LoVo (cell line): Measurements from ENCODE around the gene P3H3.
"Not testable (repeated sequence)": the region's sequence is repeated elsewhere in the genome, so short reads cannot be mapped to it uniquely, and the experiment has no call there.

Experiments used
- DNase-seq: peaks from one replicate; pipeline ENCODE4 v3.0.0-alpha.2; 2016; ENCODE audit warnings: low spot score

P3H3 gene

DNA sequence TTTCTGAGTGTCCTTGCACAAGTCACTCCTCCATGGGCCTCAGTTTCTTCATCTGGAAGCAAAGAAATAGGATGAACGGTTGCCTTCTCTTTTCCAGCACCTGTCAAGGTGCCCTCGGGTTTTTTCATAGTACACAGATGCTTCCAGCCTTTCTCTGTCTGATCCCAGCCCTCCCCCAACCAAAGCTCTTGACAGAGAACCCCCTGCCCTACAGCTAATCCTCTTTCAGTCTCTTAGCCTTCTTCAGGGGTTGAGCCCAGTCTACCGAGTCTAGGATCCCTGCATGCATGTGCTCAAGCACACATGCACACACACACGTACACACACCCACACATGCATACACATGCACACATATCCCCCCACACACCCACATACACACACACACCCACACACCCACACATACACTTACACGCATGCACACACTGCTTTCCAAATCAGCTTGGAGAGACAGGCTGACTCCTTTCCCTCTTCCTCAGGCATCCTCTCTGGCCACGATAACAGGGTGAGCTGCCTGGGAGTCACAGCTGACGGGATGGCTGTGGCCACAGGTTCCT is 18.2 kb downstream of the P3H3 start:
- DNase-seq, result no peak

- no peak for DNase-seq
These were observed 19.5 kb downstream of the P3H3 start for GRCh38 chr12:6847676-6848075.

DNA sequence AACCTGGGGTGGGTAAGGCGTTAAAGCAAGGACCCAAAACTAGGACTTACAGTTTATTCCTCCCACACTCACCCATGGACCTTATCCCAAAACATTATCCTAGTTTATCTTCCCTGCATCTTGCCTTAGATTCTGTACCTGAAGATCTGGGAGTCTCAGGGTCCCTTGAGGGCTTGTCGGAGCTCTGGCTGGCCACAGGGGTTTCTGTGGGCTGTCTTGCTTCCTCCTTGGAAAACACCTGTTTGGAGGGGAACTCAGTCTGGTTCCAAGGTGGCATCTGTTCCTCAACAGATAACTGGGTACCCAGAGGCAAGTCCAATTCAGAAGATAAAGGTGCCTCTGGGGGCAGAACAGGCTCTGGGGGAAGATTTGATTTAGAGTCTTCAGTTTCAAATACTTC is 21.2 kb downstream of the P3H3 start:
- no peak for DNase-seq

GRCh38 chr12:6849976-6850560 is 21.9 kb downstream of the P3H3 start:
- DNase-seq, result no peak

DNA sequence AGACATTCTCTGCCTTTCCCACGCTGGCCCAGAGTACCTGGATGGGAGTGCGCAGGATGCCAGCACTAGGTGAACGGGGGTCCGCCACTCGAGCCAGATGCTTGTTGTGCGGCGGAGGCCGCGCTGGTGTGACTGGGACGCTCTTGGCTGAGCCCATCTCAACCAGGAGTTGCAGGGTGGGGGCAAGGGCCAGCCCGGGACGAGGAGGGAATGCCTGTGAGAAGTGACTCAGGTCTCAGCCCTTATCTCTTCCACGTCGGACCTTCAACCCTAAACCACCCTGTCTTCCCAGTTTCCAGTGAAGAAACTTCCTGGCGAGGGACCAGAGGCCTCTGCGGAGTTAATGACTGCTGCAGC is 22.6 kb downstream of the P3H3 start:
- DNase-seq, result no peak

- peak; percentile 100 for DNase-seq
These were observed 23.1 kb downstream of the P3H3 start, which contains the start of gene CDCA3 for GRCh38 chr12:6851153-6851920. Gene CDCA3 (minus strand): TSS chr12:6851286. CDS start chr12:6850952, 334 bp downstream.

DNA sequence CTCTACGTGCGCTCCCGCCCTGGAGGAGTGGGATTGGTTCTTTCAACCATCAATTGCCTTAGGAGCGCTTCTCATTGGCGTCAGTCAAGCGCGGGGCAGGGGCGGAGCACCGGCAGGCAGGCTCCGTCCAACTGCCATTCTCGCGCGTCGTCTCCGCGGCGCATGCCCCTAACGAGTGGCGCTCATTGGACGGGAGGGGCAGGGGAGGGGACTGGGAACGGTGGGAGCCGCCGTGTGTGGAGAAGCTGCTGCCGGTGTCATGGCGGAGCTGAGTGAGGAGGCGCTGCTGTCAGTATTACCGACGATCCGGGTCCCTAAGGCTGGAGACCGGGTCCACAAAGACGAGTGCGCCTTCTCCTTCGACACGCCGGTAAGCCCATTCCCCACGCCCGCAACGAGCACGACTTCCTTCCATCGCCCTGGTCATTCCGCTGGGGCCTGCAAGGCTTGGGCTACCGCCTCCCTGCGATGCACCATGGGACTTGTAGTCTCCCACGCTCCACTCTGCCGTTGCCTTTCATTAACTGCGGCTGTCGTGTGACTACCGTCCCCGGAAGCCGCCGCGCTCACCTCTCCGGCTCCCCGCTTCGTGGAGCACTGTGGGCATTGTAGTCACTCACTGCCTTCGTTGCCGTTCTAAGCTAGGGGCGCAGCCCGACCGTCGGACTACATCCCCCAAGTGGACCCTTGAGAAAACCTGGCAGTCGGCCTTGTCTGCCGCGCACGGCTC is 23.9 kb downstream of the P3H3 start, which contains the start of gene USP5:
USP5 (plus strand) TSS at position 230 of the 730 bp plus-strand sequence; CDS start at position 260, 30 bp downstream.
- DNase-seq, result peak; percentile 100

GRCh38 chr12:6852651-6853354 is 24.6 kb downstream of the P3H3 start:
- peak; percentile 37 for DNase-seq

DNA sequence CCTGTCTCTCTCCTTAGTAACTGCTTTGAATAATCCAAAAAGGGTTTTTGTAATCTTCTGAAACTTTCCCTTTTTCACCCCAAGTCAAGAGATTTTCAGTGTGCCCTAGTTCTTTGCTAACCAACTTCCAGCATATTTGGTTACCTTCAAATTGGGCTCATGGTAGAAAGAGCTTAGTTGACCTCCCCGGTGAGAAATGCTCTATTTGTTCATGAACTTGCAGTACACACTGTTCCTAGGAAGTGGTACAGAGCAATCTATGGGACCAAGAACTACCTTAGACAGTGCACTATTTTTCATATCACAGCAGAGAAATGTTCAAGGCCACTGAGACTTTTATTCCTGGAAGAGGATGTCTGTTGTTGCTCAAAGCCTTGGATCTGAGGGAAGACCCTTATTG is 25.4 kb downstream of the P3H3 start:
- no peak for DNase-seq

DNA sequence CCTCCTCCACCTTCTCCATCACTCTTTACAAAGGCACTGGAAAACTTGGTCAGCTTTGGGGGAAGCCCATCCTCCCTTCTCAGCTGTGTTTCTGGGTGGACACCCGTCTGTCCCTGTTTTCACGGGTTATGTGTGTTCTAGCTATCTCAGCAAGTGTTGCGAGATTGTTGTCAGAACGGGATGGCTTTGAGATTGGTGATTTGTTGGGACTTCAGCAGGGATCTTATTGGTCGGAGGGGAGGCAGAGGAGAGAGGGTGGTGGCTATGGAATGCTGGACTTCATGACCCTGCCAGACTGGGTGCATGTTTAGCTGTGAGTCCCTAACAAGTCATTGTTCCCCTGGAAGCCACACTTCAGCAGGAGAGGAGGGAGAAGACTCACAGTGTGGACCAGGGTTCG is 25.8 kb downstream of the P3H3 start:
- no peak for DNase-seq

DNA sequence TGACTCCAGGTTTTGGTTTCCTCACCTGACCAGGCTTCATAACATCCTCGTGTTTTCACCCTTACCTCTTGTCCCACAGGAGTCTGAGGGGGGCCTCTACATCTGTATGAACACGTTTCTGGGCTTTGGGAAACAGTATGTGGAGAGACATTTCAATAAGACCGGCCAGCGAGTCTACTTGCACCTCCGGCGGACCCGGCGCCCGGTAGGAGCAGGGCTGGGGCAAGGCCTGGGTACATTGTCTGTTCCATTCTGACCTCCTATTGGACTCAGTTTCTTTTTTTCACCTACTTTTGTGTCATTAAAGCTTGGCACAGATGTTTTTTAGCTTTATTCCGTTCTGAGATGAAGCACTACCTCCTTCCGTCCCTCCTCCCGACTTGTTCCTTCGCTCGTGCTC is 27.1 kb downstream of the P3H3 start:
- DNase-seq, result no peak

DNA sequence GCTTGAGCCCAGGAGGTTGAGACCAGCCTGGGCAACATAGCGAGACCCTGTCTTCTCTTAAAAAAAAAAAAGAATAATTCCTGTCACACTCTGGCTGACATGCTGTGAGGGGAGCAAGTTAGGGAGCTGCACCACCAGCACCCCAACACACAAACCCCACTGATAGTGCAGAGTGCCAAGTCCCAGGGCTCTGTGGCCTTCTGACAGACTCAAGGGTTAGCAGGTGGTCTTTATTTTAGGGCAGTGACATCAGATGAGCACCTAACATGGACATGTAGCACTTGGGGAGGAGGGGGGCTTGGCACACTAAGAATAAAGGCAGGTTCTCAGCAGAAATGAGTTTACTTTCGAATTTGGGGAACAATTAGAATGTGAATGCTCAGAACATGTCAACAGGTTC is 30.6 kb downstream of the P3H3 start:
- DNase-seq, result no peak

- DNase-seq, result no peak
These were observed 31.9 kb downstream of the P3H3 start for GRCh38 chr12:6860116-6860515.

- DNase-seq, result no peak
These were observed 32.7 kb downstream of the P3H3 start for GRCh38 chr12:6860942-6861341.

DNA sequence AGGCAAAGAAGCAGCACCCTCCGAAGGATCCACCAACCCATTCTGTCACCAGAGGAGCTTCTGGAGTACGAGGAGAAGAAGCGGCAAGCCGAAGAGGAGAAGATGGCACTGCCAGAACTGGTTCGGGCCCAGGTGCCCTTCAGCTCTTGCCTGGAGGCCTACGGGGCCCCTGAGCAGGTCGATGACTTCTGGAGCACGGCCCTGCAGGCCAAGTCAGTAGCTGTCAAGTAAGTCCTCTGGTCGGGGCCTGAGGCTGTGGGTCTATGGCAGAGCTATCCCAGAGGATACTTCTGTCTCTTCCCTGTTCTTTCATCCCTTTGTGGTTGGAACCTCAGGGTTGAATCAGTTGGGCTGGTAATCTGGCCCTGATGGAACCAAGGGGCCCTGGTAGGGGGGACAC is 33.2 kb downstream of the P3H3 start:
- no peak for DNase-seq

- DNase-seq, result no peak
These were observed 34.8 kb downstream of the P3H3 start for GRCh38 chr12:6863033-6863432.

DNA sequence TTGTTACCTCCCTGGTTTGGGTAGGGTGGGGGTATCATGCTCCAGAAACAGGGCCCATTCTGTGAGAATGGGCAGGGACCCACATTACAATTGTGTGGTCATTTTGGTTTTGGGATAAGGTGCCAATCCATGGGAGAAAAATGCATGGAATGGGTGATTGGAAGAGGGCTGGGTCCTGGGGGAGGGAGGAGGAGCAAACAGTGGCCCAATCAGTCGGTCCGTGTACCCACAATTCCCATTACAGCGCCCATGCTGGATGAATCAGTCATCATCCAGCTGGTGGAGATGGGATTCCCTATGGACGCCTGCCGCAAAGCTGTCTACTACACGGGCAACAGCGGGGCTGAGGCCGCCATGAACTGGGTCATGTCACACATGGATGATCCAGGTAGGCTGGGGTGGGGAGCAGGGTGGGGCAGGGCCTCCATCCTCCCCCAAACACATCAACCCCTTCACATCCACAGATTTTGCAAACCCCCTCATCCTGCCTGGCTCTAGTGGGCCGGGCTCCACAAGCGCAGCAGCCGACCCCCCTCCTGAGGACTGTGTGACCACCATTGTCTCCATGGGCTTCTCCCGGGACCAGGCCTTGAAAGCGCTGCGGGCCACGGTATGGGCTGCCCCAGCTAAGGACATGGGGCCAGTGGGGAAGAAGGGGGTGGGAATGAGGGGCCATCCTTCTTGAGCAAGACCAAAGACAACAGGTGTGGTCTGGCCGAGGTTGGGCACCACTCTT is 35.5 kb downstream of the P3H3 start:
- DNase-seq, result no peak

DNA sequence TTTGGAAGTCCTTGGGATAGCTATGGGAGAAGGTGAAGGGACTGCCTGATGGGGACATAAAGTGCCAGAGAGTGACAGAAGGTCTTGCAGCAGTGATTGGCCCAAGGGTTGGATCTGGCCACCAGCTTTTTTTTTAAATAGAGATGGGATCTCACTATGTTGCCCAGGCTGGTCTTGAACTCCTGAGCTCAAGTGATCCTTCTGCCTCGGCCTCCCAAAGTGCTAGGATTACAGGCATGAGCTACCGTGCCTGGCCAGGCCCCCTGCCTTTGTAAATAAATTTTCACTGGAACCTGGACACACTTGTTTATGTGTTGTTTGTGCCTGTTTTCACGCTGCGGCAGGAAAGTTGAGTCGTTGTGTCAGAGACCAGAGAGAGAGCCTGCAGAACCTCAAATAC is 37.1 kb downstream of the P3H3 start:
- DNase-seq, result not testable (repeated sequence)

GRCh38 chr12:6866163-6866919 is 38.1 kb downstream of the P3H3 start:
- DNase-seq, result no peak

- no peak for DNase-seq
These were observed 38.8 kb downstream of the P3H3 start for GRCh38 chr12:6866920-6867412.
